GM20000 (cell line): Measurements from ENCODE around the gene GLRX2.
A peak's percentile ranks its signal among the peaks of the same experiment; 100 is the strongest.

Experiments
- DNase-seq: peaks from one replicate; pipeline ENCODE4 v3.0.0; 2012; ENCODE audit warnings: low spot score
- CTCF ChIP-seq: IDR thresholded peaks from 2 replicates; pipeline ENCODE4 v1.5.1; 2012; ENCODE audit warnings: mild to moderate bottlenecking, control low read depth; ENCODE audit errors: extremely low read depth, missing control alignments

Gene GLRX2, protein sequence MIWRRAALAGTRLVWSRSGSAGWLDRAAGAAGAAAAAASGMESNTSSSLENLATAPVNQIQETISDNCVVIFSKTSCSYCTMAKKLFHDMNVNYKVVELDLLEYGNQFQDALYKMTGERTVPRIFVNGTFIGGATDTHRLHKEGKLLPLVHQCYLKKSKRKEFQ

DNA sequence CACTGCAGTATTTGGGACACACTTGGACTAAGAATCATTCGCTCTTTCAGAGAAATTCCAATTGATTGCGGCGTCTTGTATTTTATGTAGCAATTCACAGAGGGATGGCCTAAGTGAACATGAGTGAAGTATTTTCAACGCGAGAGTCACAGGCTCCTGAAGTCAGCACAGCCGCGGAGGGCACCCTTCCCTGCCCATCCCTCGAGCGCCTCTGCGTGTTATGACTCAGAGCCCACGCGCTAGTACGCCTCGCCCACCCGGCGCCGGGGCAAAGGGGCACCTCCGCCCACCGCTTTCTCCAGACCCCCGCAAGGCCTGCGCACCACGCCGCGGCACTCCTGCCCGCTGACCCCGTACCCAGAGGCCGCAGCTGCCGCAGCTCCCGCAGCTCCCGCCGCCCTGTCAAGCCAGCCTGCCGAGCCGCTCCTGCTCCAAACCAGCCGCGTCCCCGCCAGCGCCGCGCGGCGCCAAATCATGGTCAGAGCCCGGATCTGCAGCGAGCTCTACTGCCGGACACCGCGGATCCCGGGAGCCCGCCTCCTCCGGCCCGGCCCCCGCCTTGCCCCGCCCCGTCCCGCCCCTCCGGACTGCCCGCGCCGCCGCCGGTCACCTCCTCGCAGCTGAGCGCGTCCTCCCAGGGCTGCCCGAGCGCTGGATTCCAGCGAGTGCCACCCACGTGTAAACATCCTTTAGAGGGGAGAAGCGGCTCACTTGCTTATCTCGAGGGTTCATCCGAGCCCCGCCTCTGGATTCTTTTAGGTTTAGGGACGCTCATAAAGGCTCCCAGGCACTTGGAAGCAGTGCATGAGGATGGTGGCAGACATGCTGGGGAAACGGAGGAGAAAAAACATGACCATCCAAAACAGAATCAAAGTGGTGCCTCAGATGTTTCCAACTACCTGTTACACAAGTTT is at the start of gene GLRX2:
Gene GLRX2, minus strand, starts transcription at position 508 of the 914 bp plus-strand sequence. Its CDS starts 32 bp downstream, at position 476.
- TF ChIP-seq CTCF = no peak
- peak; percentile 97 for DNase-seq

DNA sequence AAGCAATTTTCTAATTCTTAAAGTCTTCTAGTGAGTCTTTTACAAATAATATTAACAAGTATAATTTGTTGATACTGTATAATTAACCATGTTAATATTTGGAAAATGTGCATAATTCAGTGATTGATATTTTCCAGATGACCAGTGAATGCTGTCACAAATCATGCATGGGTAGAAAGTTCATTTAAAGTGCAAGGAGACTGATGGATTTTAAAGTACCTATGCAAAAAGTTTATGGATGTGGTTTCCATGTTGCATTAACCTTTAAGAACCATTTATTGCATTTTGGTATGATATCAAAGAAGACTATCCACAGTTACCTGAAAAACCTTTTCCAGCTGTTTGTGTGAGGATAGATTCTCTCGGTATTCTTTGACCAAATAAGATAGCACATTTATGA is 39.8 kb upstream of the GLRX2 start:
- DNase-seq = no peak

GRCh38 chr1:193144361-193144938 is 39.2 kb upstream of the GLRX2 start:
- no peak for TF ChIP-seq CTCF
- no peak for DNase-seq

More for the DNA sequence above, 39.8 kb upstream of the GLRX2 start:
- TF ChIP-seq CTCF = no peak

- DNase-seq = no peak
- no peak for TF ChIP-seq CTCF
Observed at GRCh38 chr1:193143285-193143684, 38.1 kb upstream of the GLRX2 start.

- no peak for DNase-seq
- no peak for TF ChIP-seq CTCF
Observed at GRCh38 chr1:193142409-193142808, 37.2 kb upstream of the GLRX2 start.

DNA sequence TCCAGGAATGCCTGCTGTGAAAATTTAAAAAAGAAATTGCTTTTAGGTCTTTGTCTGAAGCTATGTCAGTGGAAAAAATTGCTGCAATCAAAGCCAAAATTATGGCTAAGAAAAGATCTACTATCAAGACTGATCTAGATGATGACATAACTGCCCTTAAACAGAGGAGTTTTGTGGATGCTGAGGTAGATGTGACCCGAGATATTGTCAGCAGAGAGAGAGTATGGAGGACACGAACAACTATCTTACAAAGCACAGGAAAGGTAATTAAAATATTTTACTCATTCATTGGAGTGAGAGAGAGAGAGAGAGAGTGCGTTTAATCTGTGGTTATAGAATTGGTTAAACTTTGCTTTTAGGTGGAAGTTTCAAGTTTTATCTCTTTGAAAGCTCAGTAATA is 36.6 kb upstream of the GLRX2 start:
- TF ChIP-seq CTCF = no peak
- DNase-seq = no peak

DNA sequence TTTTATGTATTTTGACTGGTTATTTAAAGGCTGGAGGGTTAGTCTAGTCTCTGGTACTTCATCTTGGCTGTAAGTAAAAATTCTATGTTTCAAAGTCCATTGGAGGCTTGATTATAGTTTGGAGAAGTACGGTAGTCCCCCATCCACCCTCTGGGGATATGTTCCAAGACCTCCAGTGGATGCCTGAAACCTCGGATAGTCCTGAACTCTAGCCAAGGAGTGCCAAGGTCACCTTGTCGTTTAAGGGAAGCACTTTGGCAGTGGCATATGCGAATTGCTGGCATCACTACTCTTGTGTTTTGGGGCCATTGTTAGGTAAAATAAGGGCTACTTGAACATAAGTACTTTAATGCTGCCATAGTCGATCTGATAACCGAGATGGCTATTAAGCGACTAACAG is 35.0 kb upstream of the GLRX2 start:
- TF ChIP-seq CTCF = no peak
- DNase-seq = no peak
